SU-DHL-6 (cell line): Measurements from ENCODE around the gene CHTOP.

Source experiments
- H2AFZ ChIP-seq: fragments of 200-600 bp; sonication (generic); 2 replicates; pipeline ENCODE4 v1.6.1; 2014; ENCODE audit warnings: low read depth, mild to moderate bottlenecking, moderate library complexity, mixed read lengths, antibody characterized with exemption, low read length; ENCODE audit not compliant: severe bottlenecking
- H3F3A ChIP-seq: fragments of 200-600 bp; shearing (Covaris generic); 2 replicates; pipeline ENCODE4 v1.6.0; 2016; ENCODE audit warnings: antibody characterized with exemption, mild to moderate bottlenecking; ENCODE audit not compliant: insufficient read depth
- H3K27ac ChIP-seq: fragments of 200-600 bp; sonication (generic); 2 replicates; pipeline ENCODE4 v1.5.1; 2016; ENCODE audit warnings: low read depth, mild to moderate bottlenecking, low read length, moderate library complexity, mixed read lengths
- H3K27me3 ChIP-seq: fragments of 200-600 bp; sonication (generic), shearing (Covaris generic); 2 replicates; pipeline ENCODE4 v1.6.0; 2014; ENCODE audit warnings: mild to moderate bottlenecking, low read length
- H3K36me3 ChIP-seq: fragments of 200-600 bp; sonication (generic); 2 replicates; pipeline ENCODE4 v1.6.1; 2014; ENCODE audit warnings: mild to moderate bottlenecking, low read length, mixed read lengths
- H3K4me2 ChIP-seq: fragments of 300-600, 200-600 bp; shearing (Covaris generic), sonication (generic); 2 replicates; pipeline ENCODE4 v1.6.0; 2014; ENCODE audit warnings: low read length, low read depth, mild to moderate bottlenecking; ENCODE audit not compliant: poor library complexity, severe bottlenecking
- H3K4me3 ChIP-seq: fragments of 200-600 bp; sonication (generic); 2 replicates; pipeline ENCODE4 v1.5.1; 2014; ENCODE audit warnings: antibody characterized with exemption, low read length, mild to moderate bottlenecking, mixed read lengths; ENCODE audit not compliant: insufficient read depth, poor library complexity, severe bottlenecking
- H3K79me2 ChIP-seq: fragments of 200-600 bp; sonication (generic); 2 replicates; pipeline ENCODE4 v1.6.1; 2014; ENCODE audit warnings: mild to moderate bottlenecking, low read length, moderate library complexity; ENCODE audit not compliant: insufficient read depth
- H3K9ac ChIP-seq: fragments of 200-600 bp; sonication (generic); 2 replicates; pipeline ENCODE4 v1.7.0; 2014; ENCODE audit warnings: mild to moderate bottlenecking, low read length
- H3K9me2 ChIP-seq: fragments of 200-600 bp; sonication (generic); replicated peaks from 2 replicates; pipeline ENCODE4 v1.6.1; 2014; ENCODE audit warnings: low read length; ENCODE audit not compliant: insufficient read depth
- H3K9me3 ChIP-seq: fragments of 200-600 bp; sonication (generic); 2 replicates; pipeline ENCODE4 v1.6.1; 2014; ENCODE audit warnings: low read length, mixed read lengths; ENCODE audit not compliant: insufficient read depth
- H4K20me1 ChIP-seq: fragments of 200-600 bp; sonication (generic); 2 replicates; pipeline ENCODE4 v1.6.1; 2014; ENCODE audit warnings: low read depth, mild to moderate bottlenecking, antibody characterized with exemption, low read length, moderate library complexity, mixed read lengths
- CTCF ChIP-seq: fragments of 200-600 bp; sonication (generic); IDR thresholded peaks from one replicate; pipeline ENCODE4 v1.5.1; 2017; ENCODE audit warnings: antibody characterized with exemption, mild to moderate bottlenecking, low read length, moderate library complexity; ENCODE audit not compliant: insufficient read depth, poor library complexity, severe bottlenecking
- EZH2phosphoT487 ChIP-seq: fragments of 200-600 bp; sonication (generic), shearing (Covaris generic); conservative IDR thresholded peaks from 2 replicates; pipeline ENCODE4 v1.6.1; 2018; ENCODE audit warnings: mild to moderate bottlenecking, antibody characterized with exemption, low read length, moderate library complexity, mixed read lengths

CHTOP gene

GRCh38 chr1:153646672-153647345 lies 12.9 kb downstream of the CHTOP start:
- no peak overlapping the region for H3K27ac ChIP-seq
- H3K79me2 ChIP-seq, result no peaks in the 10 kb centered on the region
- H2AFZ ChIP-seq, result no peak overlapping the region
- TF ChIP-seq CTCF, result no peak
- TF ChIP-seq EZH2phosphoT487, result no peak
- H3K4me3 ChIP-seq, result no peak overlapping the region
- H3K27me3 ChIP-seq, result no peaks in the 10 kb centered on the region
- peaks cover 14% of the 10 kb centered on the region; the same call in 1 of the 2 replicates for H3F3A ChIP-seq
- H3K9me2 ChIP-seq, result no peaks in the 10 kb centered on the region
- H3K36me3 ChIP-seq, result peaks cover 33% of the 10 kb centered on the region; the same call in 1 of the 2 replicates
- H3K4me2 ChIP-seq, result no peak overlapping the region
- no peaks in the 10 kb centered on the region for H4K20me1 ChIP-seq
- H3K9ac ChIP-seq, result no peak overlapping the region
- H3K9me3 ChIP-seq, result no peaks in the 10 kb centered on the region

GRCh38 chr1:153647346-153647714 lies 13.5 kb downstream of the CHTOP start:
- TF ChIP-seq EZH2phosphoT487 (no peak), CTCF (no peak)
- no peaks in the 10 kb centered on the region for H3K9me3 ChIP-seq
- H3K4me3 ChIP-seq, result no peak overlapping the region
- H3K9ac ChIP-seq, result no peak overlapping the region
- peaks cover 28% of the 10 kb centered on the region; the same call in 1 of the 2 replicates for H3K36me3 ChIP-seq
- no peak overlapping the region for H3K4me2 ChIP-seq
- no peaks in the 10 kb centered on the region for H3K9me2 ChIP-seq
- peaks cover 14% of the 10 kb centered on the region; the same call in 1 of the 2 replicates for H3F3A ChIP-seq
- no peaks in the 10 kb centered on the region for H4K20me1 ChIP-seq
- no peak overlapping the region for H3K27ac ChIP-seq
- no peak overlapping the region for H2AFZ ChIP-seq
- no peaks in the 10 kb centered on the region for H3K79me2 ChIP-seq
- no peaks in the 10 kb centered on the region for H3K27me3 ChIP-seq

- Histone ChIP-seq H3K4me3 (no peak overlapping the region), H3K9ac (no peak overlapping the region), H3K9me3 (no peaks in the 10 kb centered on the region), H3K27me3 (no peaks in the 10 kb centered on the region), H3K27ac (no peak overlapping the region), H3K9me2 (no peaks in the 10 kb centered on the region), H3K4me2 (no peak overlapping the region), H2AFZ (no peak overlapping the region), H3K36me3 (peaks cover 20% of the 10 kb centered on the region; the same call in 1 of the 2 replicates), H3K79me2 (no peaks in the 10 kb centered on the region), H4K20me1 (no peaks in the 10 kb centered on the region), H3F3A (peaks cover 14% of the 10 kb centered on the region; the same call in 1 of the 2 replicates)
- TF ChIP-seq EZH2phosphoT487 (no peak), CTCF (no peak)
Observed at GRCh38 chr1:153648000-153648643, 14.3 kb downstream of the CHTOP start.
